Mesodermal cell (in vitro differentiated cells): ENCODE measurements around the gene MEF2C.
"Not testable (repeated sequence)": the region's sequence is repeated elsewhere in the genome, so short reads cannot be mapped to it uniquely, and the experiment has no call there.

Experiments used
- H3K27ac ChIP-seq: 2 replicates; pipeline ENCODE4 v1.7.0; 2013; ENCODE audit warnings: mild to moderate bottlenecking, low read depth, low read length, moderate library complexity; ENCODE audit not compliant: severe bottlenecking
- H3K36me3 ChIP-seq: 2 replicates; pipeline ENCODE4 v1.7.1; 2013; ENCODE audit warnings: mild to moderate bottlenecking, low read length, moderate library complexity; ENCODE audit not compliant: control insufficient read depth, insufficient read depth
- H3K4me1 ChIP-seq: one replicate; pipeline ENCODE4 v1.7.1; 2013; ENCODE audit warnings: mild to moderate bottlenecking, low read length; ENCODE audit not compliant: insufficient read depth, control insufficient read depth, poor library complexity, severe bottlenecking
- H3K4me3 ChIP-seq: 2 replicates; pipeline ENCODE4 v1.7.0; 2013; ENCODE audit warnings: low read length, control low read depth, mild to moderate bottlenecking; ENCODE audit not compliant: insufficient read depth, poor library complexity, severe bottlenecking; ENCODE audit errors: extremely low read depth
- H3K9me3 ChIP-seq: 2 replicates; pipeline ENCODE4 v1.7.1; 2013; ENCODE audit warnings: mild to moderate bottlenecking, low read length, moderate library complexity; ENCODE audit not compliant: control insufficient read depth
- WGBS, 2 experiments: methylation state at CpG; one replicate each; pipeline ENCODE4 v1.1.5; 2013; ENCODE audit warnings: missing lambda C conversion rate in 2 of 2; ENCODE audit not compliant: insufficient coverage in 2 of 2; 5-methylcytosine and 5-hydroxymethylcytosine counted together

Gene MEF2C

DNA sequence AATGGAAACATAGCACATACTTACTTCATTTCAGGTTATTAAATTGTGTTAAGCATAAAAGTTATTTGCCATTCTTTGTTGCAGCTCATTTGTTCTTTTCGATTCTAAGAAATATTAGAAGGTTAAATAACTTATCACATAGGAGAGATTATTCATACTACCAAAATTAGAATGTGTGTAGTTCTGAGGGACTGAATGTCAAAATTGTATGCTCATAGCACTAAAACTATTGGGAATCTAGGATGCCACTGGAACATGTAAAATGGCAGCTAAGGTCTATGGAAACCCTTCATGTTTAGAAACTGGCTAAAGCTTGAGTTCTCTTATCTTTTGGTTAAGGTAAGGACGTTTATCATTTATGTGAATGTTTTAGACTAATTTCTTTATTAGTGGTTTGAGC is 21.5 kb upstream of the MEF2C start:
- not testable (repeated sequence) for H3K4me1 ChIP-seq, H3K9me3 ChIP-seq, H3K36me3 ChIP-seq, H3K27ac ChIP-seq, H3K4me3 ChIP-seq
- no CpG with 5 or more reads among the region's 2 CpGs for WGBS, 2 experiments

DNA sequence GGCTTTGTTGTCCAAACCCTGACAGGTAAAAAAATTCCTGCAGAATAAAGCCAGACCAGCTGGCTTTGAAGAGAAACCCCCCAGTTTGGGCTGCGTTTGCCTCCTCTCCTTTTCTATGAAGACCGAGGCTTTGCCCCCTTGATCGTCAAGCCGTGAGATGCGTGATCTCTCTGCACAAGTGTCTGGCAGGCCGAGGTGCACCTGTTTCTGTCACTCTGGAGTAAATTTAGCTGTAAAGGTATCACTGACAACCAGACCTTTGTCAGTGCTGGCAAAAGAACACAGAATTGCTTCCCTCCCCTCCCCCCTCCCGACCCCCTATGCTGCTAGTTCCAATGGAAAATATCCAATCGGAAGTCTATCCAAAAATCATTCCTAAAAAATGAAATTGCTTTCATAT is 21.0 kb upstream of the MEF2C start:
- not testable (repeated sequence) for H3K4me1 ChIP-seq, H3K27ac ChIP-seq, H3K4me3 ChIP-seq, H3K9me3 ChIP-seq, H3K36me3 ChIP-seq
- no CpG with 5 or more reads among the region's 8 CpGs for WGBS, 2 experiments

DNA sequence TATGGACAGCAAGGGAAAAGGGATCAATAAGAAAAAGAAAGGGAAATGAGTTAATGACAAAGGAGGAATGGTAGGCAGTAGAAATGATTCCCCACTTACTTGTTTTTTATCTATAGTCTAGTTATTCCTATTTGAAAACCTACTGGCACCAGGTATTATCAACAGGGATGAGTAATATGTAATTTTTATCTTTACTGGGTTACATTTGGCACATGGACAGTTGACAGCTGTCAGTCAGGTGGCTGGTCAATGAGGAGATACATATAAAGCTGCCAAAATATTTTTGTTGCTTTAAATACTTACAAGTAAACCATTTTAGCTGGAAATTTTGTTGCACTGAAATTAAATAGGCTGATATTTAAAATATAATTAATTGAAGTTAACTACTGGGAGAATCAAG is 18.1 kb upstream of the MEF2C start:
- H3K4me3 ChIP-seq, H3K27ac ChIP-seq, H3K9me3 ChIP-seq, H3K4me1 ChIP-seq, H3K36me3 ChIP-seq: not testable (repeated sequence)

DNA sequence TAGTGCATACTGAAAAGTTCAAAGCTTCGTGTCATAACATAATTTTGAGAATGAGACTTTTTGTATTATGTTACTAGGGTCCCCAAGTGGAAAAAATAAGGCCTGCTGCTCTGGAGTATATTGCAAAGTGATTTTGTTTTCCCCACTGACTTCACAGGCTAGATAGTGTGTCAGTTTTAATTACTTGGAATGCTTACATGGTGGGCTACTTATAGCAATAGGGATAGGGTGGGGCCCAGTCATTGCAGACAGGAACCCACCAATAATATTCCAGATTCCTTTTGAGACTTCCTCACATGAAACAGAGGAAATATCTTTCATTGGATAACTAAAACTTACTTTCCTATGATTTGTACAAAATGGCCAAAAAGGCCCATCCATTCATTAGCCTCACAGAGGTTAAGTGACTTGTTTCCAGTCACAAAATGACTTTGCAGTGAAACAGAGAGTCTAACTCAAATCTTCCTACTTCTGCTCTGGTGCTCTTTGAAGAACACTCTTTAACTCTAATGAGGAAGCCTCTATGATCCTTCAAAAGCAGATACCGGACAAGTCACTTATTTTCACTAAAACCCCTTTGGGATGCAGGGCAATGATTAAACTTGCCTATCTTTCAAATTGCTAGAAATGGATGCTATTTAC is 16.2 kb upstream of the MEF2C start:
- Histone ChIP-seq H3K4me3 (no peak overlapping the region), H3K27ac (no peak overlapping the region), H3K36me3 (no peaks in the 10 kb centered on the region), H3K9me3 (no peaks in the 10 kb centered on the region), H3K4me1 (no peaks in the 10 kb centered on the region)
- WGBS, 2 experiments: no CpG with 5 or more reads among the region's 2 CpGs

DNA sequence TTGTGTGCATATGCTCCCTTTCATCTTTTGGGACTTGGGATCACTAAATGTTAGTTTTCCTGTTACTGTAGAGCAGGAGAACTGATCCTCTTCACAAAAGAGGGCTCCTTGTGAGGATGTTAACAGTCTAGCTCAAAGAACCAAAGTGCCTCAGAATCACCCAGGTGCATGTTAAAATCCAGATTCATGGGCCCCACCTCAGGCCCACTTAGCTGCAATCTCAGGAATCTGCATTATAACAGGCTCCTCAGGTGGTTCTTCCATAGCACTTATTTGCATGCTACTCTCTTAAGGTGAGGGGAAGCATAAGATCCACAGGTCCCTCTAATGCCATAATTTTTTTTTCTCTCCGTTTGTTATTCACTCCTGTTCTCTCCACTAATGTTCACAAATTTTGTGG is 14.8 kb upstream of the MEF2C start:
- Histone ChIP-seq H3K27ac (no peak overlapping the region), H3K36me3 (no peaks in the 10 kb centered on the region), H3K9me3 (no peaks in the 10 kb centered on the region), H3K4me3 (no peak overlapping the region), H3K4me1 (no peaks in the 10 kb centered on the region)
- no CpG with 5 or more reads among the region's 1 CpG for WGBS, 2 experiments

DNA sequence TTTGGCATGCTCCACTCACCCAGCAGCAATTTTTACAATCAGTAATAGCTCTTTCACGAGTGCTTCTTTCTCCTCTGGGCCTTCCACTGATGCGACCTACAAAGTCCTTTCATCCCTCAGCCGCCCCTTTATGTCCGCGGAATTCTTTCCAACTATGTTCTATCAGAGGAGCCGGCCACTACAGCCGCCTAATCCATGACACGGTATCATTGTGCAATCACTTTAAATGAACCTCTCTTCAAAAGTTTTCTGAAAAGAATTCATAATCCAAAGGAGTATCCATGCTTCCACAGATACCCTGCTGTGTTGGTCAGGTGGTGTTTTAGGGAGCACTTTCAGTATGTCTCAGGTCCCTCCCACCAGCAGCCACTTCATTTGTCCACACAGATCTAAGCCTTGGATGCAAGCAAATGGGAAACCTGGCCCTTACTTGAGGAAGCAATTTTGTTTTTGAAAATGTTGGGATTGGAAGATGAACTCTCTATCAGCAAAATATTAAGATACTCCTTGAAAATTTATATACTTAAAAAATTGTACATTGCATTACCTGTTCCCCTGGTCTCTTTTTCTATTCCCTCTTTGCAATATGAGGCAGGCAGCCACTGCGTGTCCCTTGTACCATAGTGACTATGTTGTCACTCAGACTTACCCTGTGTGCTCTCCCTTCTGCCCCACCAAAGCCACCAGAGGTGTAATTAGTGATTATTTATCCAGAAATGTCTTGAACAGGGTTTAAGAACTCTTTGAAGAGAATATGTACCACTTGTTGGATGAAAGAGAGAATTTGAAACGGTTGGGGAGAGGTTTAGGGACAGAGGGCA is 12.9 kb upstream of the MEF2C start:
- H3K9me3 ChIP-seq: no peaks in the 10 kb centered on the region
- no peaks in the 10 kb centered on the region for H3K4me1 ChIP-seq
- 88 to 93% methylated on average over 6 to 8 of the region's 10 CpGs for WGBS, 2 experiments

DNA sequence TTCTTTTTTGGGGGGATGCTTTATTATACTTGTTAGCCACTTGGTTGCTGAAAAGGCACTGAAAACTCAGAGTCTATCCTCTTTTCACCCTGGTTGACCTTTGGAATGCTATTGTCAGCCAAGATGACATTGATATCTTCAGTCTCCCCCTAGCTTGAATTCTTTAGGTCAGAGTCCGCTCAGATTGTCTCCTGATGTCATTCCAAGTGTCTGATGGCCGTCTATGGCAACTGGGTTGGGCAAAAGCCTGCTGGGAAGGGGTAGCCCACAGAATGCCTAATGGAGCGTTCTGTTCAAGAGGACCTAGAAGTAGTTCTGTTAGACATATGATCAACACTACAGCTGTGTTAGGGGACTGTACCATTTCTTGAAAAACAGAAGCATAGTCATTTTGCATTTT is 9.7 kb upstream of the MEF2C start:
- no peaks in the 10 kb centered on the region for H3K36me3 ChIP-seq
- 88 to 90% methylated on average over 1 to 2 of the region's 3 CpGs for WGBS, 2 experiments
- no peak overlapping the region for H3K27ac ChIP-seq
- no peaks in the 10 kb centered on the region for H3K4me1 ChIP-seq
- no peak overlapping the region for H3K4me3 ChIP-seq
- no peaks in the 10 kb centered on the region for H3K9me3 ChIP-seq

More for the DNA sequence above, 12.9 kb upstream of the MEF2C start:
- no peak overlapping the region for H3K4me3 ChIP-seq
- no peak overlapping the region for H3K27ac ChIP-seq
- H3K36me3 ChIP-seq: no peaks in the 10 kb centered on the region

DNA sequence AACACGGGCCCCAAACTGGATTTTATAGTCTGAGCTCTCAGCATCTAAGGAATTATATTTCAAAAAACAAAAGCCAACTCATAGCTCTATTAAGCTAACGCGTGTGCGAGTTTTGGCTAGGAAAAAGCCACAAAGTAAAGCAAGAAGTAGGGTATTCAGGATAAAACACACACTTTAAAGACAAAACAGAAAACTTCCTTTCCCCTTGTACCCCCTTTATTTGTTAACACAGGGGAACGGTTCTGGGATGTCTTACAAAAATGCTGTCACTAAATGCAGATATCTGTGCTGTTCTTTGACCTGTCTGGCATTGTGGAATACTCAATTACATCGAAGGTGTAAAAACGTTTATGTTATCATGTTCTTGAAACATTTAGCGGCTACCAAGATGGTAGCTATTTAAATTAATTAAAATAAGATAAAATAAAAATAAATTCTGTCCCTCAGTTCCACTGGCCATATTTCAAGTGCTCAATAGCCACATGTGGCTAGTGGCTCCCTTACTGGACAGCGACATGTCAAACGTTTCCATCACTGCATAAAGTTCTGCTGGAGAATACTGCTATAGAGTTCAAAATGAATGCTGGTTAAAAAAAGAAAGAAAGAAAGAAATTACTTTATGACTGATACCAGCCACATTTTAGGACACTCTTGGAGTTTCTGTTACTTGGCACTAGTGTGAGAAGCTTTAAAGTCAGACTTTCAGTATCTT is 7.2 kb upstream of the MEF2C start:
- peak overlapping the region; percentile 41 for H3K4me3 ChIP-seq
- no peaks in the 10 kb centered on the region for H3K36me3 ChIP-seq
- H3K4me1 ChIP-seq: no peaks in the 10 kb centered on the region
- H3K27ac ChIP-seq: no peak overlapping the region
- 40 to 64% methylated on average over 1 to 5 of the region's 10 CpGs for WGBS, 2 experiments
- H3K9me3 ChIP-seq: no peaks in the 10 kb centered on the region

DNA sequence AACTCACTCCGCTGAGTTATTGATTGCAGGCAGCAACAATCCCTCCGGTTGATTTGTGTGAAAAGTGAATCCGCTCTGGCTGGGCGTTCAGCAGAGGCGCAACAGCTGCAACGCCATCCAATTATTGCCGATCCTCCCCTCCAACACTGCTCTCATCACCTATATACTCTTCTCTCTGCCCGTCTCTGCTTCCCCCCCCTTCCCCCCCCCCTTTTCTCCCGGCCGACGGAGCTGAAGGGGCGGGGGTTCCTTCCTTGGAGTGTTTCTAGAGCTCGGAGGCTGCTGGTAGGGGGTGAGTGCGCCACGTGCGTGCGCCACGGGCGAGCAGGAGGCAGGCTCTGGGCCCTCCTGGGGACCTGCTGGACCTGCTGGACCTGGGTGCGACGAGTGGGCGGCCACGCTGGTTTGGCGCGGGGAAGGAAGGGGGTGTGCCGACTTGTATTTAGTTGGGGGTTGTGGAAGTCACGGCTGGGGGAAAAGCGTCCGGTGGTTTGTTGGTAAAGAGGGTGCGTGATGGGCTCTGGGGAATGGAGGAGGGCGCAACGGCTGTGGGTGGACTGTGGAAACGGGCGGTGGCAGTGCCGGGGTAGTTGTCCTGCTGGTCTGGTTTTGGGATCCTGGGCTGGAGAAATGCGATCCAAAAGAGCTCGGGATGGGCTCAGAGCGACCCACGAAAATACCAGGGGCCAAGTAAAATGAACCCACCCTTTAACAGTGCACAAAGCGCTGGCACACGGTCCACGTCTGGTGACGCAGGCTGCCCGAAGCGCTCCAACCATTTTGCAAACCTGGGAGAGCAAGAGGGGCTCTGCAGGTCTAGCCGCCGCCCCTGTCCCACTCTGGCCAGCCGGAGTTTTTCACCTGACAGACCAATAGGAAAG is 6.4 kb upstream of the MEF2C start:
- Histone ChIP-seq H3K4me3 (peak overlapping the region; percentile 41), H3K4me1 (no peaks in the 10 kb centered on the region), H3K9me3 (no peaks in the 10 kb centered on the region), H3K36me3 (no peaks in the 10 kb centered on the region), H3K27ac (no peak overlapping the region)
- 4 to 8% methylated on average over 37 to 38 of the region's 48 CpGs for WGBS, 2 experiments

DNA sequence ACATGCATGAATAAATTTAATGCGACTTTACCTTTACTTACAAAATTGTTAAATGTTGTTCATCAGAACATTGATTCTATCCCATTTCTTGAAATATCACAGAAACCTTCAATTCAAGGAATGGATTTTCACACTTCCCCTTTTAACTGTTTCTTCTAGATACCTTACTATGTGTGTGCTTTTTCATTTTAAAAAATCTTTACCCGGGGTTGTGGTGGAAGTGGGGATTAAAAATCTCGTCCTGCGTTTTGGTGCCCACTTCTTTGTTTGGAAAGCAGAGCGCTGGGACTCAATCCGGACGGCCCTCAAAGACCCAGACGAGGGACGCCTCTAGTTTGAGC is 5.8 kb upstream of the MEF2C start:
- 17 to 27% methylated on average over 7 to 9 of the region's 9 CpGs for WGBS, 2 experiments
- Histone ChIP-seq H3K9me3 (no peaks in the 10 kb centered on the region), H3K36me3 (no peaks in the 10 kb centered on the region), H3K4me3 (peak overlapping the region; percentile 41), H3K4me1 (no peaks in the 10 kb centered on the region), H3K27ac (no peak overlapping the region)
